ENCODE data around the gene CLIC5. TPM values are rescaled to one million over a fixed set of nuclear protein-coding genes. Genes with fewer than 3 reads are reported as not detected.

Gene CLIC5
- total RNA-seq, 1 donor from 2014 or later = 0.32 TPM

Other genes starting within 250 kb of the CLIC5 start
- 5.0 and 5.7 TPM in 2 replicates for gene ENPP4, start 114.1 kb upstream of the CLIC5 start, total RNA-seq
- gene ENPP5, start 155.1 kb upstream of the CLIC5 start, total RNA-seq = 1.4 and 1.8 TPM in 2 replicates

Data from astrocyte (in vitro differentiated cells and primary cell).